SU-DHL-6 (cell line): Measurements from ENCODE around the gene ITGB2.

Experiments used
- H2AFZ ChIP-seq: fragments of 200-600 bp; sonication (generic); 2 replicates; pipeline ENCODE4 v1.6.1; 2014; ENCODE audit warnings: low read depth, mild to moderate bottlenecking, moderate library complexity, mixed read lengths, antibody characterized with exemption, low read length; ENCODE audit not compliant: severe bottlenecking
- H3F3A ChIP-seq: fragments of 200-600 bp; shearing (Covaris generic); 2 replicates; pipeline ENCODE4 v1.6.0; 2016; ENCODE audit warnings: antibody characterized with exemption, mild to moderate bottlenecking; ENCODE audit not compliant: insufficient read depth
- H3K27ac ChIP-seq: fragments of 200-600 bp; sonication (generic); 2 replicates; pipeline ENCODE4 v1.5.1; 2016; ENCODE audit warnings: low read depth, mild to moderate bottlenecking, low read length, moderate library complexity, mixed read lengths
- H3K27me3 ChIP-seq: fragments of 200-600 bp; sonication (generic), shearing (Covaris generic); 2 replicates; pipeline ENCODE4 v1.6.0; 2014; ENCODE audit warnings: mild to moderate bottlenecking, low read length
- H3K36me3 ChIP-seq: fragments of 200-600 bp; sonication (generic); 2 replicates; pipeline ENCODE4 v1.6.1; 2014; ENCODE audit warnings: mild to moderate bottlenecking, low read length, mixed read lengths
- H3K4me2 ChIP-seq: fragments of 300-600, 200-600 bp; shearing (Covaris generic), sonication (generic); 2 replicates; pipeline ENCODE4 v1.6.0; 2014; ENCODE audit warnings: low read length, low read depth, mild to moderate bottlenecking; ENCODE audit not compliant: poor library complexity, severe bottlenecking
- H3K4me3 ChIP-seq: fragments of 200-600 bp; sonication (generic); 2 replicates; pipeline ENCODE4 v1.5.1; 2014; ENCODE audit warnings: antibody characterized with exemption, low read length, mild to moderate bottlenecking, mixed read lengths; ENCODE audit not compliant: insufficient read depth, poor library complexity, severe bottlenecking
- H3K79me2 ChIP-seq: fragments of 200-600 bp; sonication (generic); 2 replicates; pipeline ENCODE4 v1.6.1; 2014; ENCODE audit warnings: mild to moderate bottlenecking, low read length, moderate library complexity; ENCODE audit not compliant: insufficient read depth
- H3K9ac ChIP-seq: fragments of 200-600 bp; sonication (generic); 2 replicates; pipeline ENCODE4 v1.7.0; 2014; ENCODE audit warnings: mild to moderate bottlenecking, low read length
- H3K9me2 ChIP-seq: fragments of 200-600 bp; sonication (generic); replicated peaks from 2 replicates; pipeline ENCODE4 v1.6.1; 2014; ENCODE audit warnings: low read length; ENCODE audit not compliant: insufficient read depth
- H3K9me3 ChIP-seq: fragments of 200-600 bp; sonication (generic); 2 replicates; pipeline ENCODE4 v1.6.1; 2014; ENCODE audit warnings: low read length, mixed read lengths; ENCODE audit not compliant: insufficient read depth
- H4K20me1 ChIP-seq: fragments of 200-600 bp; sonication (generic); 2 replicates; pipeline ENCODE4 v1.6.1; 2014; ENCODE audit warnings: low read depth, mild to moderate bottlenecking, antibody characterized with exemption, low read length, moderate library complexity, mixed read lengths
- EZH2phosphoT487 ChIP-seq: fragments of 200-600 bp; sonication (generic), shearing (Covaris generic); conservative IDR thresholded peaks from 2 replicates; pipeline ENCODE4 v1.6.1; 2018; ENCODE audit warnings: mild to moderate bottlenecking, antibody characterized with exemption, low read length, moderate library complexity, mixed read lengths
- TF ChIP-seq, protein P1 (sequence below): fragments of 200-600 bp; sonication (generic); IDR thresholded peaks from one replicate; pipeline ENCODE4 v1.5.1; 2017; ENCODE audit warnings: antibody characterized with exemption, mild to moderate bottlenecking, low read length, moderate library complexity; ENCODE audit not compliant: insufficient read depth, poor library complexity, severe bottlenecking

Gene ITGB2

DNA sequence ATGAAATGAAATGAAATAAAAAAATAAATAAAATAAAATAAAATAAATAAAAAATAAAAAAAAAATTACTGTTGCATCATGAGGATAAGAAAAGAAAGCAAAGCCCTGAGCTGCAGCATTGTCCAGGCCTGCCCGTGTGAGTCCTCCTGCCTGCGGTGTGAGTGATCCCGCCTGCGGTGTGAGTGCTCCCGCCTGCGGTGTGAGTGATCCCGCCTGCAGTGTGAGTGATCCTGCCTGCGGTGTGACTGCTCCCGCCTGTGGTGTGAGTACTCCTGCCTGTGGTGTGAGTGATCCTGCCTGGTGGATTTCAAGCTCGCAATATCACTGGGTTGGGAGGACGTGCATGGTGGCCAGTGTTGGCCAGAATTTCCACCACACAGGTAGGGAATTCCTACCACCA lies 24.8 kb downstream of the ITGB2 start:
- H3K4me3 ChIP-seq: no peak overlapping the region

DNA sequence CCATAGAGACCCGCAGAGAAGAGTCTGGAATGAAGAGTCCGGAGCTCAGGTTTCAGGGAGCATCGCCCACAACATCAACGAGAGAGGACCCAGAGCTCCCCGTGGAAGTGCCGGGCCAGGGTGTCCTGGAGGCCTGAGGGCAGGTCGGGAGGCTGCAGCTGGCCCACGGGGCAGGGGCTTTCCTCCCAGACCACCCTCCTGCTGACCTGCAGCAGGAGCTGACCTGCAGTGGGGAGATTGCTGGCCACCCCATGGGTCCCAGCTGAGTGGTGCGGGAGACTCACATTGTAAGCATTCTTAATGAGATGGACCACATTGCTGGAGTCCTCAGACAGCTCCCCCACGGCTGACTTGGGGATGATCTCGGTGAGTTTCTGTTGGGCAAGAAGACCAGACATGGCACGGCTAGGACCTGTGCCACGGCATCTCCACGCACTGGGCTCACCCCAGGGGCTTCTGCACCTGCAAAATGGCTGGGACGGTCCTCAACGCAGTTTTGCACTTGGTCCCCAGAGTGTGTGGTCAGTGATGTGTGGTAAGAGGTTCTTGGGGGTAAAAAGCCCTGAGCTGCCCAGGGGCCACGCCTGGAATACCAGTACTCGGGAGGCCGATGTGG lies 25.9 kb downstream of the ITGB2 start:
- Histone ChIP-seq H3K9me2 (no peaks in the 10 kb centered on the region), H3K79me2 (no peaks in the 10 kb centered on the region), H3K27ac (no peak overlapping the region), H3K9ac (no peak overlapping the region), H3F3A (no peaks in the 10 kb centered on the region), H3K27me3 (no peaks in the 10 kb centered on the region), H3K36me3 (no peaks in the 10 kb centered on the region), H3K9me3 (no peaks in the 10 kb centered on the region), H2AFZ (no peak overlapping the region), H4K20me1 (no peaks in the 10 kb centered on the region), H3K4me3 (no peak overlapping the region), H3K4me2 (no peak overlapping the region)
- TF ChIP-seq, protein P1, sequence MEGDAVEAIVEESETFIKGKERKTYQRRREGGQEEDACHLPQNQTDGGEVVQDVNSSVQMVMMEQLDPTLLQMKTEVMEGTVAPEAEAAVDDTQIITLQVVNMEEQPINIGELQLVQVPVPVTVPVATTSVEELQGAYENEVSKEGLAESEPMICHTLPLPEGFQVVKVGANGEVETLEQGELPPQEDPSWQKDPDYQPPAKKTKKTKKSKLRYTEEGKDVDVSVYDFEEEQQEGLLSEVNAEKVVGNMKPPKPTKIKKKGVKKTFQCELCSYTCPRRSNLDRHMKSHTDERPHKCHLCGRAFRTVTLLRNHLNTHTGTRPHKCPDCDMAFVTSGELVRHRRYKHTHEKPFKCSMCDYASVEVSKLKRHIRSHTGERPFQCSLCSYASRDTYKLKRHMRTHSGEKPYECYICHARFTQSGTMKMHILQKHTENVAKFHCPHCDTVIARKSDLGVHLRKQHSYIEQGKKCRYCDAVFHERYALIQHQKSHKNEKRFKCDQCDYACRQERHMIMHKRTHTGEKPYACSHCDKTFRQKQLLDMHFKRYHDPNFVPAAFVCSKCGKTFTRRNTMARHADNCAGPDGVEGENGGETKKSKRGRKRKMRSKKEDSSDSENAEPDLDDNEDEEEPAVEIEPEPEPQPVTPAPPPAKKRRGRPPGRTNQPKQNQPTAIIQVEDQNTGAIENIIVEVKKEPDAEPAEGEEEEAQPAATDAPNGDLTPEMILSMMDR: no peak
- TF ChIP-seq EZH2phosphoT487: no peak

More for the DNA sequence above, 24.8 kb downstream of the ITGB2 start:
- TF ChIP-seq EZH2phosphoT487: no peak
- TF ChIP-seq, protein P1: no peak
- Histone ChIP-seq H3K9ac (no peak overlapping the region), H3K36me3 (no peaks in the 10 kb centered on the region), H3K9me2 (no peaks in the 10 kb centered on the region), H3K79me2 (no peaks in the 10 kb centered on the region), H3K9me3 (no peaks in the 10 kb centered on the region), H3K27ac (no peak overlapping the region), H3F3A (no peaks in the 10 kb centered on the region), H3K4me2 (no peak overlapping the region), H3K27me3 (no peaks in the 10 kb centered on the region), H4K20me1 (no peaks in the 10 kb centered on the region), H2AFZ (no peak overlapping the region)

DNA sequence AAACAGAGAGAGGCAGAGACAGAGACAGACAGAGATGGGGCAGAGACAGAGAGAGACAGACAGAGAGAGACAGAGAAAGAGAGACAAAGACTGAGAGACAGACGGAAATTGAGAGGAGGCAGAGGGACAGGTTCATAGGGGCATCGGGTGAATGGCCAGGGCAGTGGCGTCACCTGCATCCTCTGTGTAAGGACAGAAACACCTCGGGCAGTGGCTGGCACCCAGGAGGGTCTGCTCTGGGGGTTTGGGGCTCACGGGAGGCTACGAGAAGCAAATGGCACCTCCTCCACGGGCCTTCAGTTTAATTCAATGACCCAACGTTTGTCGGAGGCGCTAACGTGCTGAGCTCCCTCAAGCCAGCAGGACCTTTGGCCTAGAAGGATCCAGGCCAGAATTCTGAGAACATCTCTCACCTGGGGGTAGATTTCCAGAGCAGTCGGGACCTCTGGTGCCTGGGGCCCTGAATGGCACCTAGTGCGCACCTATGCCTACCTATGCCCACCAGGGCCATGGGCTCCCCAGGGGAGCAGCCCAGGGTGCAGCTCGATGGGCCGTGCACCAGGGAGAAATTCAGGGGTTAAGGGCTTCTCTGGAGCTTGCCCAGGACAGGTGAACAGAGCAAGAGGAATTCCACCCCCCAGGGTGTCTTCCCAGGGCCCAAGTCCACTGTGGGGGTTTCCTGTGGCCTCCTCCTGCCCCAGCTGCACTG lies 26.6 kb downstream of the ITGB2 start:
- H3K27ac ChIP-seq: no peak overlapping the region
- H3K27me3 ChIP-seq: no peaks in the 10 kb centered on the region
- H4K20me1 ChIP-seq: no peaks in the 10 kb centered on the region
- H3K4me2 ChIP-seq: no peak overlapping the region
- no peaks in the 10 kb centered on the region for H3K79me2 ChIP-seq
- H3F3A ChIP-seq: no peaks in the 10 kb centered on the region
- no peak overlapping the region for H3K9ac ChIP-seq
- no peaks in the 10 kb centered on the region for H3K36me3 ChIP-seq
- H3K9me3 ChIP-seq: no peaks in the 10 kb centered on the region
- H3K9me2 ChIP-seq: no peaks in the 10 kb centered on the region
- H2AFZ ChIP-seq: no peak overlapping the region
- TF ChIP-seq, protein P1: no peak
- TF ChIP-seq EZH2phosphoT487: no peak
- H3K4me3 ChIP-seq: no peak overlapping the region
